Spleen (tissue), 11 donors: ENCODE measurements around the gene PRDX1. TPM values are rescaled to one million over a fixed set of nuclear protein-coding genes. Genes with fewer than 3 reads are reported as not detected.

ENCODE experiments used
- DNase-seq: peaks from one replicate; pipeline ENCODE4 v3.0.0-alpha.2; 2020
- H3K27ac ChIP-seq, 8 donors: fragments of 200-600 bp; sonication (generic) in 7 of 8; 1 replicate in 4 of 8; 2 replicates in 4 of 8; pipeline versions ENCODE4 v1.5.0 to v1.8.0; 2016 to 2021; ENCODE audit warnings: inconsistent platforms in 4 of 8, mild to moderate bottlenecking in 4 of 8, moderate library complexity in 1 of 8
- H3K27me3 ChIP-seq, 7 donors: fragments of 200-600 bp; sonication (generic) in 6 of 7; replicated peaks in 1 of 7; 1 replicate in 4 of 7; 2 replicates in 3 of 7; pipeline versions ENCODE4 v1.5.0 to v1.8.0; 2016 to 2021; ENCODE audit warnings: inconsistent platforms in 3 of 7, mild to moderate bottlenecking in 1 of 7
- H3K36me3 ChIP-seq, 6 donors: fragments of 200-600 bp; sonication (generic) in 5 of 6; 1 replicate in 4 of 6; 2 replicates in 2 of 6; pipeline versions ENCODE4 v1.5.0 to v1.8.0; 2016 to 2021; ENCODE audit warnings: inconsistent platforms in 2 of 6
- H3K4me1 ChIP-seq, 6 donors: fragments of 200-600 bp; sonication (generic) in 5 of 6; 1 replicate in 3 of 6; 2 replicates in 3 of 6; pipeline versions ENCODE4 v1.5.0 to v1.8.0; 2016 to 2021; ENCODE audit warnings: inconsistent platforms in 3 of 6
- H3K4me3 ChIP-seq, 8 donors: fragments of 200-600 bp; sonication (generic) in 7 of 8; 1 replicate in 4 of 8; 2 replicates in 4 of 8; pipeline versions ENCODE4 v1.5.0 to v1.8.0; 2016 to 2021; ENCODE audit warnings: inconsistent platforms in 4 of 8, mild to moderate bottlenecking in 4 of 8, moderate library complexity in 2 of 8
- H3K9me3 ChIP-seq, 8 donors: fragments of 200-600 bp; sonication (generic) in 7 of 8; 1 replicate in 4 of 8; 2 replicates in 4 of 8; pipeline versions ENCODE4 v1.5.0 to v1.8.0; 2016 to 2021; ENCODE audit warnings: inconsistent platforms in 4 of 8
- POLR2A ChIP-seq, 3 donors: fragments of 450-650 bp; IDR thresholded peaks; one replicate each; pipeline ENCODE4 v1.5.1; 2017; ENCODE audit warnings: antibody characterized with exemption in 3 of 3, mild to moderate bottlenecking in 1 of 3
- POLR2AphosphoS5 ChIP-seq, 3 donors: sonication (generic); formaldehyde crosslinking; IDR thresholded peaks; one replicate each; pipeline ENCODE4 v1.5.1; 2017; ENCODE audit warnings: antibody characterized with exemption in 3 of 3
- WGBS, 5 donors: extraction: QIAGEN DNeasy Blood & Tissue Kit in 3 of 5; methylation state at CpG; one replicate each; pipeline versions ENCODE4 v1.1.5 to v1.1.7; 2013 to 2018; 5-methylcytosine and 5-hydroxymethylcytosine counted together
- intact Hi-C: fragments of 100-400 bp; cut with DNase I; formaldehyde crosslinking; loops from one replicate; pipeline ENCODE4 v1.15.0; 2023; ENCODE audit warnings: low total_unique reads
- polyA plus RNA-seq, 3 donors: library from polyadenylated mRNA; stranded (reverse); fragments of 200-250 nt; gene quantifications; one replicate each; pipeline ENCODE4 v1.2.1, GENCODE V29; 2013
- total RNA-seq, 7 donors: library from RNA; depleted of rRNA in 3 of 7; stranded (reverse); fragments of >200 nt in 3 of 7; fragmentation: NEBNext Ultra II Directional in 4 of 7; extraction: Animal tissue kit (Norgen Biotek cat#: 25700) in 4 of 7; gene quantifications; one replicate each; pipeline versions ENCODE4 v1.1.0 to v1.2.1, GENCODE V29; 2016 to 2021
- TF ChIP-seq, protein P1 (sequence below), 11 experiments: fragments of 200-600 bp in 7 of 11; fragments of 450-650 bp in 4 of 11; sonication (generic) in 4 of 11; IDR thresholded peaks in 8 of 11; conservative IDR thresholded peaks in 3 of 11; 1 replicate in 7 of 11; 2 replicates in 4 of 11; pipeline versions ENCODE4 v1.4.0 to v1.8.0; 2016 to 2021; ENCODE audit warnings: antibody characterized with exemption in 11 of 11, inconsistent platforms in 4 of 11, mild to moderate bottlenecking in 1 of 11
- donor health status: healthy with polysubstance abuse.
- donor health status: DM: no; HTN: no; CAD: no; lungs with moderate emphysema.
- donor health status: DM: no; HTN: no; CAD: no.
- donor health status: Bipolar disorder and iron deficiency.
- donor health status: healthy.
- donor health status: DM: no; HTN: no; CAD: no.
- donor health status: DM: yes; HTN: yes; CAD: no.

The PRDX1 gene
- total and polyA plus RNA-seq, 10 donors = 156 to 457 (median 247) TPM

DNA sequence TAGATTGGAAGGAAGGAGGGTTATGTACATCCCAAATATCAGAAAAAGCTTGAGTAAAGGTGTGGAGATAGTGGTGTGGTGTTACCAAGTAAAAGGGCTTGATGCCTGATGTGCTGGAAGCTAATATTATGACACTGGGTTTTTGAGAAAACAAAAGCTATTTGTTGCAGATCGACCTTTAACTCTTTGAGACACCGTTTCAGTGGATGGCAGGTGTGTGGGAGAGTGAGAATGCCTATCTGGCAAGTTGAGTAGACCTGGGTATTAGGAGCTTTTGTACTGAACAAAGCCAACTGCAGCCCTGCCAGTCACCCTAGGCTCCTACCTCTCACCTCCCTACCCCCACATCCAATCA is 20.2 kb downstream of the PRDX1 start:
- no peak for TF ChIP-seq POLR2A (IDR thresholded peaks at IDR 0.05)
- TF ChIP-seq, protein P1, sequence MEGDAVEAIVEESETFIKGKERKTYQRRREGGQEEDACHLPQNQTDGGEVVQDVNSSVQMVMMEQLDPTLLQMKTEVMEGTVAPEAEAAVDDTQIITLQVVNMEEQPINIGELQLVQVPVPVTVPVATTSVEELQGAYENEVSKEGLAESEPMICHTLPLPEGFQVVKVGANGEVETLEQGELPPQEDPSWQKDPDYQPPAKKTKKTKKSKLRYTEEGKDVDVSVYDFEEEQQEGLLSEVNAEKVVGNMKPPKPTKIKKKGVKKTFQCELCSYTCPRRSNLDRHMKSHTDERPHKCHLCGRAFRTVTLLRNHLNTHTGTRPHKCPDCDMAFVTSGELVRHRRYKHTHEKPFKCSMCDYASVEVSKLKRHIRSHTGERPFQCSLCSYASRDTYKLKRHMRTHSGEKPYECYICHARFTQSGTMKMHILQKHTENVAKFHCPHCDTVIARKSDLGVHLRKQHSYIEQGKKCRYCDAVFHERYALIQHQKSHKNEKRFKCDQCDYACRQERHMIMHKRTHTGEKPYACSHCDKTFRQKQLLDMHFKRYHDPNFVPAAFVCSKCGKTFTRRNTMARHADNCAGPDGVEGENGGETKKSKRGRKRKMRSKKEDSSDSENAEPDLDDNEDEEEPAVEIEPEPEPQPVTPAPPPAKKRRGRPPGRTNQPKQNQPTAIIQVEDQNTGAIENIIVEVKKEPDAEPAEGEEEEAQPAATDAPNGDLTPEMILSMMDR (IDR thresholded peaks at IDR 0.05 in 8 of 11, conservative IDR thresholded peaks at IDR 0.05 in 3 of 11) = no peak
- no peak for TF ChIP-seq POLR2AphosphoS5 (IDR thresholded peaks at IDR 0.05)
- H3K27ac ChIP-seq = no peak overlapping the region
- DNase-seq = no peak
- no peaks in the 10 kb centered on the region for H3K9me3 ChIP-seq
- no peaks in the 10 kb centered on the region for H3K36me3 ChIP-seq
- no peak overlapping the region for H3K4me3 ChIP-seq
- H3K4me1 ChIP-seq = peaks cover 10 to 35% (median 25%) of the 10 kb centered on the region in 6 donors
- 76 to 85% (median 82%) methylated on average over 2 of the region's 2 CpGs for WGBS, 5 donors
- H3K27me3 ChIP-seq = no peaks in the 10 kb centered on the region
- intact Hi-C loops = no loop called here

DNA sequence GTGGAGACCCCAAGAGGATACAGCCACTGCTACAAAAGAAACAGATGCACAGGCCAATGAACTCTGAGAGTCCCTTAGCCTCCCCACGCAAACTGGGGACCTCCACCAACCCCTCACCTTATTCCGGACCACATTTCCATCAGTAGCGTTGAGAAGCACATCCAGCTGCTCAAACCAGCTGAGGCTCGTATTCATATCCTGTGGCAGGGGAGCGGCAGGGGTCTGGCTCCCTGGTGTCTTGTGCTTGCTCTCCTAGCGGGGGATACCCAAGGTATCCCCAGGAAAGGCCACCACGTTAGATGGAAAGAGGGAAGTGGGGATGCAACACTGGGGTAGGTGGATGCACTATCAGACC is 22.3 kb downstream of the PRDX1 start:
- TF ChIP-seq POLR2AphosphoS5 (IDR thresholded peaks at IDR 0.05) (no peak), POLR2A (IDR thresholded peaks at IDR 0.05) (no peak)
- TF ChIP-seq, protein P1 (IDR thresholded peaks at IDR 0.05 in 8 of 11, conservative IDR thresholded peaks at IDR 0.05 in 3 of 11) = no peak
- no peaks in the 10 kb centered on the region for H3K9me3 ChIP-seq
- H3K27ac ChIP-seq = peak overlapping the region in 6 of 8 donors; percentile 54 to 83 (median 76)
- WGBS, 5 donors = 0 to 6% (median 2%) methylated on average over 7 of the region's 7 CpGs
- H3K27me3 ChIP-seq = no peaks in the 10 kb centered on the region
- H3K4me1 ChIP-seq = peaks cover 10 to 35% (median 25%) of the 10 kb centered on the region in 6 donors
- intact Hi-C loops = no loop called here
- DNase-seq = peak; percentile 79
- H3K4me3 ChIP-seq = peak overlapping the region; percentile 49 to 81 (median 72)
- peaks cover 0 to 6% (median 0%) of the 10 kb centered on the region in 6 donors for H3K36me3 ChIP-seq

DNA sequence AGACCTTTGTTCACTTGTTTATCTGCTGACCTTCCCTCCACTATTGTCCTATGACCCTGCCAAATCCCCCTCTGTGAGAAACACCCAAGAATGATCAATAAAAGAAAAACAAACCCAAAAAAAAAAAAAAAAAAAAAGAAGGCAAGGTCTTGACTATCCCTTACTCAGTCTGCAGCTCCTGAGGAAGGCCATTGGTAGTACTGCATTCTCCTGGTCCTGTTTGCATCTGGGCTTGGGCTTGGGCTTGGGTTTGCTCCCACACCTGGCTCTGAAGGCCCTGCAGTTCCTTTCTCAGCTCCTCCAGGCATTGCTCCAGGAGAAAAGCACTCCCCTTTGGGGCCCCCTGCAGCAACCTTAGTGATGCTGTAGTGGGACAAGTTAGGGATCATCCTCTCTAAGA is 23.4 kb downstream of the PRDX1 start:
- TF ChIP-seq POLR2AphosphoS5 (IDR thresholded peaks at IDR 0.05) = no peak
- TF ChIP-seq, protein P1 (IDR thresholded peaks at IDR 0.05 in 8 of 11, conservative IDR thresholded peaks at IDR 0.05 in 3 of 11) = no peak
- no peak for TF ChIP-seq POLR2A (IDR thresholded peaks at IDR 0.05)
- Histone ChIP-seq H3K4me3 (no peak overlapping the region), H3K36me3 (peaks cover 0 to 6% (median 0%) of the 10 kb centered on the region in 6 donors), H3K27ac (no peak overlapping the region), H3K4me1 (peaks cover 10 to 38% (median 25%) of the 10 kb centered on the region in 6 donors), H3K27me3 (no peaks in the 10 kb centered on the region), H3K9me3 (no peaks in the 10 kb centered on the region)
- peak; percentile 41 for DNase-seq
- intact Hi-C loops = no loop called here

DNA sequence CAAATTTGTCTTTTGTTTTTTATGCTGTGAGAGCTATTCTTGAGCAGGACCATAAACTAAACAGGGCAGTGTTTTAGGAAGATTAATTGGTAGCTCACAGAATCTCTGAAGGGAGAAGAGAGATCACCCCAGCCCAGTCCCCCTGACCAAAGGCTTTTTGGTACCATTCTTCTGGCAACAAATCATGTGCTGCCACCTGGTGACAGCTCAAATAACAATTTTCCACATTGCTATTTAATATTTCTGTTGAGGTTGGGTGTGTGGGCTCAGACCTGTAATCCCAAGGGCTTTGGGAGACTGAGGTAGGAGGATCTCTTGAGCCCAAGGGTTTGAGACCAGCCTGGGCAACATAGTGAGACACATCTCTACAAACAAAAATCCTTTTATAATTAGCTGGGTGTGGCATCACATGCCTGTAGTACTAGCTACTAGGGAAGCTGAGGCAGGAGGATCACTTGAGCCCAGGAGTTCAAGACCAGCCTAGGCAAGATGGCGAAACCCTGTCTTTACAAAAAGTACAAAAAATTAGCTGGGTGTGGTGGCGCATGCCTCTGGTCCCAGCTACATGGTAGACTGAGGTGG is 28.5 kb downstream of the PRDX1 start:
- peaks cover 0 to 6% (median 0%) of the 10 kb centered on the region in 6 donors for H3K36me3 ChIP-seq
- intact Hi-C loops = loop anchor here (5.0 kb wide), 3 partner anchors 131 to 481 kb away; partner anchors contain the start of genes HECTD3 and UROD
- 65 to 87% (median 69%) methylated on average over 2 of the region's 2 CpGs for WGBS, 5 donors
- TF ChIP-seq, protein P1 (IDR thresholded peaks at IDR 0.05 in 8 of 11, conservative IDR thresholded peaks at IDR 0.05 in 3 of 11) = peak in 10 of 11 experiments; percentile 19 to 74 (median 64)
- no peak for TF ChIP-seq POLR2AphosphoS5 (IDR thresholded peaks at IDR 0.05)
- H3K27me3 ChIP-seq = no peaks in the 10 kb centered on the region
- H3K27ac ChIP-seq = no peak overlapping the region
- H3K9me3 ChIP-seq = no peaks in the 10 kb centered on the region
- peak; percentile 49 for DNase-seq
- H3K4me1 ChIP-seq = peaks cover 6 to 46% (median 22%) of the 10 kb centered on the region in 6 donors
- H3K4me3 ChIP-seq = no peak overlapping the region
